Trophoblast cell (in vitro differentiated cells and primary cell): ENCODE data around the gene ZNHIT6.

ENCODE experiments used
- DNase-seq, 2 donors: peaks; one replicate each; pipeline ENCODE4 v3.0.0-alpha.2; 2016
- H2AFZ ChIP-seq: 2 replicates; pipeline ENCODE4 v1.6.1; 2013; ENCODE audit warnings: low read length, moderate library complexity, mild to moderate bottlenecking; ENCODE audit not compliant: insufficient read depth, poor library complexity
- H2AK5ac ChIP-seq: 2 replicates; pipeline ENCODE4 v1.6.1; 2013; ENCODE audit warnings: mild to moderate bottlenecking, low read length
- H2BK120ac ChIP-seq: 2 replicates; pipeline ENCODE4 v1.6.1; 2013; ENCODE audit warnings: low read length, mild to moderate bottlenecking, moderate library complexity; ENCODE audit not compliant: insufficient read depth, poor library complexity
- H2BK12ac ChIP-seq: 2 replicates; pipeline ENCODE4 v1.6.1; 2013; ENCODE audit warnings: mild to moderate bottlenecking, low read length, moderate library complexity
- H2BK5ac ChIP-seq: 2 replicates; pipeline ENCODE4 v1.6.1; 2013; ENCODE audit warnings: low read length, low read depth, moderate library complexity, mild to moderate bottlenecking; ENCODE audit not compliant: poor library complexity
- H3K14ac ChIP-seq: 2 replicates; pipeline ENCODE4 v1.6.1; 2013; ENCODE audit warnings: mild to moderate bottlenecking, low read length
- H3K18ac ChIP-seq: 2 replicates; pipeline ENCODE4 v1.6.1; 2013; ENCODE audit warnings: mild to moderate bottlenecking, low read length
- H3K23ac ChIP-seq: 2 replicates; pipeline ENCODE4 v1.6.1; 2013; ENCODE audit warnings: low read length
- H3K27ac ChIP-seq: 2 replicates; pipeline ENCODE4 v1.5.1; 2013; ENCODE audit warnings: low read depth, mild to moderate bottlenecking, inconsistent platforms, low read length, moderate library complexity
- H3K27me3 ChIP-seq: 2 replicates; pipeline ENCODE4 v1.6.1; 2013; ENCODE audit warnings: inconsistent platforms, mild to moderate bottlenecking, low read length, moderate library complexity; ENCODE audit not compliant: insufficient read depth
- H3K36me3 ChIP-seq, 2 experiments: 1 replicate in 1 of 2; 2 replicates in 1 of 2; pipeline ENCODE4 v1.6.1; 2013; ENCODE audit warnings: low read length in 2 of 2, mild to moderate bottlenecking in 2 of 2, moderate library complexity in 1 of 2; ENCODE audit not compliant: insufficient read depth in 2 of 2, control insufficient read depth in 1 of 2
- H3K4ac ChIP-seq: 2 replicates; pipeline ENCODE4 v1.6.1; 2013; ENCODE audit warnings: low read depth, mild to moderate bottlenecking, low read length, moderate library complexity
- H3K4me1 ChIP-seq, 2 experiments: 1 replicate in 1 of 2; 2 replicates in 1 of 2; pipeline ENCODE4 v1.6.1; 2013; ENCODE audit warnings: low read length in 2 of 2, mild to moderate bottlenecking in 2 of 2, moderate library complexity in 1 of 2; ENCODE audit not compliant: insufficient read depth in 2 of 2, control insufficient read depth in 1 of 2
- H3K4me2 ChIP-seq: 2 replicates; pipeline ENCODE4 v1.6.1; 2013; ENCODE audit warnings: inconsistent platforms, mild to moderate bottlenecking, low read length, moderate library complexity
- H3K4me3 ChIP-seq: 2 replicates; pipeline ENCODE4 v1.5.1; 2013; ENCODE audit warnings: mild to moderate bottlenecking, low read depth, low read length, inconsistent platforms
- H3K79me1 ChIP-seq: one replicate; pipeline ENCODE4 v1.6.1; 2013; ENCODE audit warnings: low read length
- H3K79me2 ChIP-seq: 2 replicates; pipeline ENCODE4 v1.6.1; 2013; ENCODE audit warnings: low read length, mild to moderate bottlenecking; ENCODE audit not compliant: control insufficient read depth, insufficient read depth, poor library complexity
- H3K9ac ChIP-seq: 2 replicates; pipeline ENCODE4 v1.6.1; 2013; ENCODE audit warnings: mild to moderate bottlenecking, low read length
- H3K9me3 ChIP-seq: 2 replicates; pipeline ENCODE4 v1.6.1; 2013; ENCODE audit warnings: low read depth, mild to moderate bottlenecking, control low read depth, inconsistent platforms, low read length; ENCODE audit not compliant: insufficient read depth
- H4K12ac ChIP-seq: 2 replicates; pipeline ENCODE4 v1.6.1; 2013; ENCODE audit warnings: low read depth, mild to moderate bottlenecking, low read length, moderate library complexity
- H4K8ac ChIP-seq: 2 replicates; pipeline ENCODE4 v1.6.1; 2013; ENCODE audit warnings: low read depth, mild to moderate bottlenecking, low read length, moderate library complexity
- H4K91ac ChIP-seq: one replicate; pipeline ENCODE4 v1.6.1; 2013; ENCODE audit warnings: low read depth, mild to moderate bottlenecking, low read length, moderate library complexity
- WGBS: extraction: QIAGEN DNeasy Blood & Tissue Kit; methylation state at CpG from one replicate; pipeline ENCODE4 v1.1.7; 2013; ENCODE audit warnings: missing lambda C conversion rate; ENCODE audit not compliant: insufficient read length, insufficient coverage; ENCODE audit errors: extremely low coverage; 5-methylcytosine and 5-hydroxymethylcytosine counted together

Gene ZNHIT6

GRCh38 chr1:85623061-85623471 lies 85.2 kb downstream of the ZNHIT6 start:
- H3K9ac ChIP-seq = no peak overlapping the region
- no peaks in the 10 kb centered on the region for H3K79me2 ChIP-seq
- no peak overlapping the region for H3K23ac ChIP-seq
- H3K9me3 ChIP-seq = no peaks in the 10 kb centered on the region
- H2BK120ac ChIP-seq = no peak overlapping the region
- H3K4me2 ChIP-seq = no peak overlapping the region
- no peaks in the 10 kb centered on the region for H3K27me3 ChIP-seq
- H4K8ac ChIP-seq = no peak overlapping the region
- H3K79me1 ChIP-seq = no peaks in the 10 kb centered on the region
- H3K14ac ChIP-seq = no peak overlapping the region
- no peak overlapping the region for H2AK5ac ChIP-seq
- H2AFZ ChIP-seq = no peak overlapping the region
- no peak overlapping the region for H4K12ac ChIP-seq
- no peaks in the 10 kb centered on the region for H3K36me3 ChIP-seq
- no peak overlapping the region for H2BK12ac ChIP-seq
- no peak overlapping the region for H3K18ac ChIP-seq
- no peak overlapping the region for H3K27ac ChIP-seq
- H4K91ac ChIP-seq = no peak overlapping the region
- H3K4ac ChIP-seq = no peak overlapping the region
- H3K4me3 ChIP-seq = no peak overlapping the region
- no CpG with 5 or more reads among the region's 1 CpG for WGBS
- DNase-seq = peak; percentile 37 to 74
- H2BK5ac ChIP-seq = no peak overlapping the region
- no peaks in the 10 kb centered on the region for H3K4me1 ChIP-seq

GRCh38 chr1:85621430-85621829 lies 86.8 kb downstream of the ZNHIT6 start:
- H2BK120ac ChIP-seq = no peak overlapping the region
- H2BK12ac ChIP-seq = no peak overlapping the region

GRCh38 chr1:85617633-85618100 lies 90.6 kb downstream of the ZNHIT6 start:
- Histone ChIP-seq H2BK120ac (no peak overlapping the region), H3K4me3 (no peak overlapping the region), H3K79me1 (peaks cover 10% of the 10 kb centered on the region), H3K27me3 (no peaks in the 10 kb centered on the region), H2BK5ac (no peak overlapping the region), H3K4me1 (peaks cover 10 to 13% of the 10 kb centered on the region in 2 experiments), H3K4me2 (no peak overlapping the region), H4K8ac (no peak overlapping the region), H3K14ac (no peak overlapping the region), H2AFZ (no peak overlapping the region), H3K36me3 (no peaks in the 10 kb centered on the region), H4K12ac (no peak overlapping the region), H2BK12ac (no peak overlapping the region), H3K23ac (no peak overlapping the region), H3K27ac (no peak overlapping the region), H4K91ac (no peak overlapping the region), H3K9ac (no peak overlapping the region), H3K79me2 (no peaks in the 10 kb centered on the region), H3K18ac (no peak overlapping the region), H2AK5ac (no peak overlapping the region), H3K9me3 (no peaks in the 10 kb centered on the region), H3K4ac (no peak overlapping the region)
- peak; percentile 80 to 92 for DNase-seq
- no CpG with 5 or more reads among the region's 3 CpGs for WGBS

More at GRCh38 chr1:85621430-85621829, 86.8 kb downstream of the ZNHIT6 start:
- no peak overlapping the region for H2BK5ac ChIP-seq
- no peak overlapping the region for H3K27ac ChIP-seq
- no peak overlapping the region for H3K4me2 ChIP-seq
- H2AFZ ChIP-seq = no peak overlapping the region
- H3K9ac ChIP-seq = no peak overlapping the region
- H3K79me1 ChIP-seq = no peaks in the 10 kb centered on the region
- WGBS = no CpG with 5 or more reads among the region's 1 CpG
- H2AK5ac ChIP-seq = no peak overlapping the region
- no peak overlapping the region for H3K23ac ChIP-seq
- no peak overlapping the region for H4K12ac ChIP-seq
- peaks cover 0 to 2% of the 10 kb centered on the region in 2 experiments for H3K4me1 ChIP-seq
- H3K79me2 ChIP-seq = no peaks in the 10 kb centered on the region
- no peak overlapping the region for H3K4me3 ChIP-seq
- no peak overlapping the region for H3K18ac ChIP-seq
- DNase-seq = no peak
- no peak overlapping the region for H4K91ac ChIP-seq
- no peaks in the 10 kb centered on the region for H3K36me3 ChIP-seq
- no peak overlapping the region for H4K8ac ChIP-seq
- H3K9me3 ChIP-seq = no peaks in the 10 kb centered on the region
- H3K4ac ChIP-seq = no peak overlapping the region
- no peaks in the 10 kb centered on the region for H3K27me3 ChIP-seq
- H3K14ac ChIP-seq = no peak overlapping the region

GRCh38 chr1:85616736-85617135 lies 91.5 kb downstream of the ZNHIT6 start:
- H4K12ac ChIP-seq = no peak overlapping the region
- H3K27ac ChIP-seq = no peak overlapping the region
- no peaks in the 10 kb centered on the region for H3K36me3 ChIP-seq
- no peak overlapping the region for H4K8ac ChIP-seq
- H3K4me1 ChIP-seq = peaks cover 13 to 16% of the 10 kb centered on the region in 2 experiments
- H3K14ac ChIP-seq = no peak overlapping the region
- no peak overlapping the region for H2BK5ac ChIP-seq
- H3K4me2 ChIP-seq = no peak overlapping the region
- no peak overlapping the region for H2AFZ ChIP-seq
- no peak overlapping the region for H2AK5ac ChIP-seq
- no peaks in the 10 kb centered on the region for H3K27me3 ChIP-seq
- H3K9ac ChIP-seq = no peak overlapping the region
- peaks cover 13% of the 10 kb centered on the region for H3K79me1 ChIP-seq
- no peak overlapping the region for H3K4ac ChIP-seq
- no peak overlapping the region for H4K91ac ChIP-seq
- H2BK12ac ChIP-seq = no peak overlapping the region
- H3K79me2 ChIP-seq = no peaks in the 10 kb centered on the region
- DNase-seq = peak; percentile 79 to 90
- no CpG with 5 or more reads among the region's 3 CpGs for WGBS
- H3K4me3 ChIP-seq = no peak overlapping the region
- H3K9me3 ChIP-seq = no peaks in the 10 kb centered on the region
- no peak overlapping the region for H3K23ac ChIP-seq
- H3K18ac ChIP-seq = no peak overlapping the region
- no peak overlapping the region for H2BK120ac ChIP-seq
